ENCODE data around the gene SIPA1.
"Not testable (repeated sequence)": the region's sequence is repeated elsewhere in the genome, so short reads cannot be mapped to it uniquely, and the experiment has no call there.

Gene SIPA1

DNA sequence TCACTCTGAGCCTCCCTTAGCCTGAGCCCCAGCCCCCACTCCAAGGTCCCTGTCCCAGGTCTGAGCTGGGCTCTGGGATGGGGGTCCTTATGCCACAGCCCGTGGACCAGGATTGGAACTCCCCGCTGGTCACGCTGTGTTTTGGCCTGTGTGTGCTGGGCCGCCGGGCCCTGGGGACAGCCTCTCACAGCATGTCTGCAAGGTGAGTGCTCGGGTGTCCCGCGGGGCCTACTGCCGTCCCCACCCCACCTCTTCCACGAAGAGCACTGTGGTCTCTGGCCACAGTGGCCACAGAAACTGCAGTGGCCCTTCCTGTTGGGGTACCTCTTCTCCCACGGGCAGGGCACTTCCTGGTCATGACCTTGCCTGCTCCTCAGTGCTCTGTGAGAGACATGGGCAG lies 3.5 kb upstream of the SIPA1 start:
- no peak for DNase-seq (ENCODE audit: extremely low spot score)
- ChIA-PET CTCF (no interaction called here), POLR2A (no interaction called here)
- TF ChIP-seq, protein P1, sequence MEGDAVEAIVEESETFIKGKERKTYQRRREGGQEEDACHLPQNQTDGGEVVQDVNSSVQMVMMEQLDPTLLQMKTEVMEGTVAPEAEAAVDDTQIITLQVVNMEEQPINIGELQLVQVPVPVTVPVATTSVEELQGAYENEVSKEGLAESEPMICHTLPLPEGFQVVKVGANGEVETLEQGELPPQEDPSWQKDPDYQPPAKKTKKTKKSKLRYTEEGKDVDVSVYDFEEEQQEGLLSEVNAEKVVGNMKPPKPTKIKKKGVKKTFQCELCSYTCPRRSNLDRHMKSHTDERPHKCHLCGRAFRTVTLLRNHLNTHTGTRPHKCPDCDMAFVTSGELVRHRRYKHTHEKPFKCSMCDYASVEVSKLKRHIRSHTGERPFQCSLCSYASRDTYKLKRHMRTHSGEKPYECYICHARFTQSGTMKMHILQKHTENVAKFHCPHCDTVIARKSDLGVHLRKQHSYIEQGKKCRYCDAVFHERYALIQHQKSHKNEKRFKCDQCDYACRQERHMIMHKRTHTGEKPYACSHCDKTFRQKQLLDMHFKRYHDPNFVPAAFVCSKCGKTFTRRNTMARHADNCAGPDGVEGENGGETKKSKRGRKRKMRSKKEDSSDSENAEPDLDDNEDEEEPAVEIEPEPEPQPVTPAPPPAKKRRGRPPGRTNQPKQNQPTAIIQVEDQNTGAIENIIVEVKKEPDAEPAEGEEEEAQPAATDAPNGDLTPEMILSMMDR (IDR thresholded peaks at IDR 0.05; ENCODE audit: control extremely low read depth, extremely low read depth, low read depth, missing control alignments): no peak

DNA sequence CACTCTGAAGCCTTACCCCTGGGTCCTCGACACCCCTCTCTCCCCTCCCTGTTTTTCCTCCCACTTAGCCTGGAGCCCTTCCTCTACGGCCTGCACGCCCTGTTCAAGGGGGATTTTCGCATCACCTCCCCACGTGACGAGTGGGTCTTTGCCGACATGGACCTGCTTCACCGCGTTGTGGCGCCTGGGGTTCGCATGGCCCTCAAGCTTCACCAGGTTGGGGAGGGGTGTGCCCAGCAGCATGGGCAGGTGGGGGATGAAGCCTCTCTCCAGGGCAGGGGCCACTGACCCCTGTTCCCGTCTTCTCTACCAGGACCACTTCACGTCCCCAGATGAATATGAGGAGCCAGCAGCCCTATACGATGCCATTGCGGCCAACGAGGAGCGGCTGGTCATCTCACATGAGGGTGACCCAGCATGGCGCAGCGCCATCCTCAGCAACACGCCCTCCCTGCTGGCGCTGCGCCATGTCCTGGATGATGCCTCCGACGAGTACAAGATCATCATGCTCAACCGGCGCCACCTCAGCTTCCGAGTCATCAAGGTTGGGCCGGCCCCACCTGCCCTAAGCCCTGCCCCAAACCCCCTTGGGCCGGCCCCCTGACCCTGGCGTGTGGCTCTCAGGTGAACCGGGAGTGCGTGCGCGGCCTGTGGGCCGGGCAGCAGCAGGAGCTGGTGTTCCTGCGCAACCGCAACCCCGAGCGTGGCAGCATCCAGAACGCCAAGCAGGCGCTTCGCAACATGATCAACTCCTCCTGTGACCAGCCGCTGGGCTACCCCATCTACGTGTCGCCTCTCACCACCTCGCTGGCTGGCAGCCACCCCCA lies 2.8 kb upstream of the SIPA1 start:
- DNase-seq (ENCODE audit: extremely low spot score): no peak
- POLR2A ChIA-PET: no interaction called here
- TF ChIP-seq, protein P1 (IDR thresholded peaks at IDR 0.05; ENCODE audit: control extremely low read depth, extremely low read depth, low read depth, missing control alignments): no peak
- CTCF ChIA-PET: interaction anchor here (1.0 kb wide), 1 partner anchor 8 kb away, joined by 3 read pairs; no protein-coding TSS in a partner anchor

DNA sequence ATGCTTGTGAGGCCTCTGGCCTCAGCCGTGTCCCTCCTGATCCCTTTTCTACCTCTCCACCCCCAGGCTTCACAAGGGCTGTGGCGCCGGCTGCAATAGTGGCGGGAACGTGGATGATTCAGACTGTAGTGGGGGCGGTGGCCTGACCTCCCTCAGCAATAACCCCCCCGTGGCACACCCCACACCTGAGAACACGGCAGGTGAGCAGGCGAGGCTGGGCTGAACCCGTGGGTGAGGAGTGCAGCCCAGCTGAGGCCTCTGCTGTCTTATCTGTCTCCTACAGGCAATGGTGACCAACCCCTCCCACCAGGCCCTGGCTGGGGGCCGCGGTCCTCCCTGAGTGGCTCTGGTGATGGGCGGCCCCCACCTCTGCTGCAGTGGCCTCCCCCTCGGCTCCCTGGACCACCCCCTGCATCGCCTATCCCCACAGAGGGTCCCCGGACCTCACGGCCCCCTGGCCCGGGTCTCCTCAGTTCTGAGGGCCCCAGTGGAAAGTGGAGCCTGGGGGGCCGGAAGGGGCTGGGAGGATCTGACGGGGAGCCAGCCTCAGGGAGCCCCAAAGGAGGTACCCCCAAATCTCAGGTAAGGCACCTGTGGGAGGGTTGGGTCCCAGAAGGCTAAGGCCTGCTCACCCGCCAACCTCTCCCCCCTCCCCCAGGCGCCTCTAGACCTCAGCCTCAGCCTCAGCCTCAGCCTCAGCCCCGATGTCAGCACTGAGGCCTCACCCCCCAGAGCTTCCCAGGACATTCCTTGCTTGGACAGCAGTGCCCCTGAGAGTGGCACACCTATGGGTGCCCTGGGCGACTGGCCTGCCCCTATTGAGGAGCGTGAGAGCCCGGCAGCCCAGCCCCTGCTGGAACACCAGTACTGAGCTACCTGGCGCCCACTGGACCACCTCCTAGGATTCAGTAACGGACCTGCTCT lies 1.5 kb upstream of the SIPA1 start:
- CTCF ChIA-PET: interaction anchor here (1.0 kb wide), 1 partner anchor 10 kb away, joined by 3 read pairs; no protein-coding TSS in a partner anchor
- POLR2A ChIA-PET: interaction anchor here (0.7 kb wide), 1 partner anchor 11 kb away, joined by 3 read pairs; no protein-coding TSS in a partner anchor
- no peak for DNase-seq (ENCODE audit: extremely low spot score)
- TF ChIP-seq, protein P1 (IDR thresholded peaks at IDR 0.05; ENCODE audit: control extremely low read depth, extremely low read depth, low read depth, missing control alignments): no peak

DNA sequence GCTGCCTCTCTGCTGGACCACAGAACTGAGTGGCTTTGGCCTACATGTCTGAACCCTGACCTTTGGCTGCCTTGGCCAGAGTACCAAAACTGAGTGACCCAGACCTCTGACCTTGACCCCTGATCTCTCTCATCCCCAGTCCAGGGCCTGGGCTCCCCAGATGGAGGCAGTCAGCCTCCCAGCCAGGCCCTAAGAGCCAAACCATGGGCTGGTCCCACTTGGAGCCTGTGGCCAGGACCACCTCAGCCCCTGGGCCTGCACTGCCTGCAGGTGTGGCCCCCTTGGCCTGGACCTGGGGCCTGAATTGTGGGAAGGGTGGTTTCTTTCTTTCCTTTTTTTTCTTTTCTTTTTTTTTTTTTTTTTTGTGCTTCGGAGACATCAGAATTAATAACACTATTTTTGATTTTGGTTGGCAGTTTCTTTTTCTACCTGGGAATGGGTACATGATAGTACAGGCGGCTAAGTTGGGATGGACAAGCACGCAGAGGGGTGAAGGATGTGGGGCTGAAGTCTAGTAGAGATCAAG lies 806 bp upstream of the SIPA1 start:
- ChIA-PET POLR2A (interaction anchor here (0.7 to 5.2 kb wide), 3 partner anchors 12 to 49 kb away, joined by 3 to 31 read pairs (median 3); no protein-coding TSS in a partner anchor), CTCF (interaction anchor here (1.2 to 5.7 kb wide), 5 partner anchors 8 to 221 kb away, joined by 3 to 54 read pairs (median 6); no protein-coding TSS in a partner anchor)
- TF ChIP-seq, protein P1 (IDR thresholded peaks at IDR 0.05; ENCODE audit: control extremely low read depth, extremely low read depth, low read depth, missing control alignments): no peak
- no peak for DNase-seq (ENCODE audit: extremely low spot score)

DNA sequence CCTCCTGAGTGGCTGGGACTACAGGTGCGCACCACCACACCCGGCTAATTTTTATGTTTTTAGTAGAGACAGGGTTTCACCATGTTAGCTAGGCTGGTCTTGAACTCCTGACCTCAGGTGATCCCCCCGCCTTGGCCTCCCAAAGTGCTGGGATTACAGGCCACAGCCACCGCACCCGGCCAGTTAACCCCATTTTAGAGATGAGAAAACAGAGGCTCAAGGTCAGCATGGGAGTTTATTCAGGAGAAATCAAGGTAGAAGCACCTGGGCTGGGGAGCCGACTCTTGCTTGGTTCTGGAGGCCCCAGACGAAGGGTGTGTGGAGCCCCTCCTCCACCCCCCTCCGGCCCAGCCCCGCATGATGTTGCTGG lies 1.3 kb downstream of the SIPA1 start:
- not testable (repeated sequence) for DNase-seq (ENCODE audit: extremely low spot score)
- CTCF ChIA-PET: interaction anchor here (1.0 to 5.7 kb wide), 11 partner anchors 11 to 250 kb away, joined by 3 to 54 read pairs (median 6); partner anchors contain the start of genes KAT5, MUS81 and RELA
- POLR2A ChIA-PET: interaction anchor here (0.5 to 5.2 kb wide), 4 partner anchors 10 to 77 kb away, joined by 3 to 31 read pairs (median 4); no protein-coding TSS in a partner anchor

DNA sequence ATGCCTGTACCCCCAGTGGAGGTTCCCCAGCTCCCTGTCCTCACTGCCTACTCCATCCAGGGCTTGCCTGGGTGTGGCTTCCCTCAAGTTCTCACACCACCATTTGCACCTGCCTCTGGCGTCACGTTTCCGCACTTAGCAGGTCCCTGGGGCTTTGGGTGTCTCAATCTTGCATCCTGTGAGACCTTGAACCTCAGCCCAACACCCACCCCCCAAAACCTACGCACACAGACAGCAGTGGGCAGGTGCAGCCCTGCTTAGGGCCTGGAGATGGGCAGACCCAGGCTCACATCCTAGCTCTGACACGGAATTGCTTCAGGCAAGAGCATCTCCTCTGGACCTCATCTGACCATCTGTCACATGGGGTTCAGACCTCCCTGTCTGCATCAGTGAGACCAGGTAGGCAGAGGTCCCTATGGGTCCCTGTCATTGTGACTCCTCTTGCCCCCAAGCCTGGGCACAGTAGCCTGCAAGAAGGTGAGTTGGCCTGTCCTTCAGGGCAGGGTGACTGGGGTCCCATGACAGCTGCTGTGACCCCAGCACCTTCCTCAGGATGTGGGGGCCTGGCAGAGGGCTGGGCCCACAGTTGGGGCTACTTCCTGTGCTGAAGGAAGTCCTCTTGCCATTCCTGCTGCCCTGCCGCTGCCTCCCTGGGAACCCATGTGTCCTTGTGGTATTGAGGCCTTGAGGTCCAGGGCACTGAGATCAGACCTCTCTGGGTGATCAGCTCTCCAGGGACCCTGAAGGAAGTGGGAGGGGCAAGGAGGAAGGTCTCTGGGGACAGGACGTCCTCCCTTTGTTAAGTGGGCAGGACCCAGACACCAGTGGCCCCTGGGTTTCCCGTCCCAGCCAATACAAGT lies 2.0 kb downstream of the SIPA1 start:
- TF ChIP-seq, protein P1 (IDR thresholded peaks at IDR 0.05; ENCODE audit: control extremely low read depth, extremely low read depth, low read depth, missing control alignments): no peak
- ChIA-PET CTCF (interaction anchor here (1.0 to 5.7 kb wide), 10 partner anchors 9 to 250 kb away, joined by 3 to 54 read pairs (median 6); partner anchors contain the start of genes KAT5 and RELA), POLR2A (interaction anchor here (0.9 to 5.2 kb wide), 3 partner anchors 9 to 52 kb away, joined by 3 to 31 read pairs (median 3); no protein-coding TSS in a partner anchor)
- DNase-seq (ENCODE audit: extremely low spot score): peak; percentile 79
